ENCODE results near the gene PSMD9. TPM values are rescaled to one million over a fixed set of nuclear protein-coding genes. Genes with fewer than 3 reads are reported as not detected.
A peak's percentile ranks its signal among the peaks of the same experiment; 100 is the strongest.

The PSMD9 gene
- total RNA-seq (2021) = 39.9 and 41.2 TPM in 2 replicates
- long read RNA-seq, transcript PSMD9-207 (6 exons, 2,784 nt) = major isoform, 173 of 191 reads
- long read RNA-seq, transcript PSMD9-201 (6 exons, 2,307 nt) = minor isoform, 13 of 191 reads
- long read RNA-seq, partial matches to known transcripts = 0 of 191 reads
- long read RNA-seq, other reads (novel, unspliced or antisense) = 3 of 191 reads

- Mint-ChIP-seq H3K9me3 (no peaks in the 10 kb centered on the region; a peak in 1 of 5 replicates), H3K27ac (peak within 1 kb of the TSS; percentile 99 to 100 (median 99)), H3K27me3 (ENCODE audit: low read depth) (peaks cover 37% of the 10 kb centered on the region), H3K36me3 (ENCODE audit: insufficient read depth in 1 of 3, low read depth in 3 of 3) (peaks cover 2 to 18% (median 10%) of the 10 kb centered on the region in 3 experiments; a peak in 5 of 7 replicates), H3K4me1 (peaks cover 12 to 13% of the 10 kb centered on the region in 2 experiments), H3K4me3 (peak within 1 kb of the TSS; percentile 92 to 96)
- H3K4me2 ChIP-seq (ENCODE audit: insufficient read depth, insufficient read length, low read length) = peak within 1 kb of the TSS; percentile 80
- H3K9me3 ChIP-seq (ENCODE audit: control insufficient read depth, low read depth, low read length) = no peaks in the 10 kb centered on the region
- no peak within 1 kb of the TSS for H2BK120ac ChIP-seq (ENCODE audit: low read depth, low read length, poor library complexity, severe bottlenecking)
- H2AFZ ChIP-seq (ENCODE audit: low read length) = no peak within 1 kb of the TSS
- no peak within 1 kb of the TSS for H2BK15ac ChIP-seq (ENCODE audit: low read depth, low read length)
- H4K5ac ChIP-seq (ENCODE audit: insufficient read length, low read depth, low read length) = no peak within 1 kb of the TSS
- H4K91ac ChIP-seq (ENCODE audit: insufficient read length, low read depth, low read length) = no peak within 1 kb of the TSS
- no peak within 1 kb of the TSS for H3K23ac ChIP-seq (ENCODE audit: insufficient read length, low read depth, low read length)
- H3K27ac ChIP-seq (ENCODE audit: insufficient read length, low read depth, low read length) = no peak within 1 kb of the TSS
- H3K4me1 ChIP-seq (ENCODE audit: insufficient read depth, low read length) = no peaks in the 10 kb centered on the region
- H2AK5ac ChIP-seq (ENCODE audit: insufficient read length, low read length) = no peak within 1 kb of the TSS
- no peak within 1 kb of the TSS for H2BK20ac ChIP-seq (ENCODE audit: low read depth, low read length, poor library complexity, severe bottlenecking)
- no peak within 1 kb of the TSS for H3T11ph ChIP-seq (ENCODE audit: low read length)
- no peaks in the 10 kb centered on the region for H4K20me1 ChIP-seq (ENCODE audit: control insufficient read depth, insufficient read depth, insufficient read length)
- peak; percentile 98 for DNase-seq
- no peak within 1 kb of the TSS for H4K8ac ChIP-seq (replicated peaks; ENCODE audit: insufficient read length, low read depth, low read length)
- H3K9ac ChIP-seq (ENCODE audit: extremely low read depth, insufficient read length, low read length) = peak within 1 kb of the TSS; percentile 60
- no peaks in the 10 kb centered on the region; the same call in 1 of the 2 replicates for H3K27me3 ChIP-seq (ENCODE audit: insufficient read depth, low read length)
- H3K79me2 ChIP-seq (ENCODE audit: insufficient read depth, low read length) = no peaks in the 10 kb centered on the region
- no peak within 1 kb of the TSS for H2BK12ac ChIP-seq (ENCODE audit: insufficient read length, low read depth, low read length)
- no peak within 1 kb of the TSS for H2BK5ac ChIP-seq (ENCODE audit: insufficient read length, low read length)
- peak within 1 kb of the TSS; percentile 71 for H3K14ac ChIP-seq (ENCODE audit: insufficient read depth, low read length)
- H3K4ac ChIP-seq (ENCODE audit: low read depth, low read length) = no peak within 1 kb of the TSS
- H3K79me1 ChIP-seq (ENCODE audit: insufficient read depth, low read depth, low read length, poor library complexity, severe bottlenecking) = no peaks in the 10 kb centered on the region
- WGBS (ENCODE audit: extremely low coverage, insufficient read length, low lambda C conversion rate) = no CpG with 5 or more reads among the region's 67 CpGs
- H3K56ac ChIP-seq (ENCODE audit: insufficient read length, low read depth, low read length) = no peak within 1 kb of the TSS
- H3K23me2 ChIP-seq (ENCODE audit: insufficient read length, low read depth, low read length, poor library complexity, severe bottlenecking) = peaks cover 3% of the 10 kb centered on the region
- peak within 1 kb of the TSS; percentile 12 for H3K18ac ChIP-seq (ENCODE audit: insufficient read length, low read depth, low read length)
- peak; percentile 79 for TF ChIP-seq CTCF (conservative IDR thresholded peaks at IDR 0.05)
Observed at GRCh38 chr12:121888478-121889273, at the start of gene PSMD9. Gene PSMD9 (plus strand): TSS chr12:121888790. CDS start chr12:121888857, 67 bp downstream.

Measured in H9 (cell line).